LHCN-M2 (cell line): ENCODE measurements around the gene CIAPIN1. TPM values are rescaled to one million over a fixed set of nuclear protein-coding genes. Genes with fewer than 3 reads are reported as not detected.

ENCODE experiments used
- DNase-seq: peaks from one replicate; pipeline ENCODE4 v3.0.0-alpha.2; 2012; ENCODE audit warnings: low read depth
- total RNA-seq: library from RNA; depleted of rRNA; stranded (reverse); fragments of >200 nt; gene quantifications from 2 replicates; pipeline ENCODE4 v1.2.3, GENCODE V29; 2014; rRNA removed

Gene CIAPIN1
- total RNA-seq, 1 experiment from 2014 or later: 56.9 TPM

DNA sequence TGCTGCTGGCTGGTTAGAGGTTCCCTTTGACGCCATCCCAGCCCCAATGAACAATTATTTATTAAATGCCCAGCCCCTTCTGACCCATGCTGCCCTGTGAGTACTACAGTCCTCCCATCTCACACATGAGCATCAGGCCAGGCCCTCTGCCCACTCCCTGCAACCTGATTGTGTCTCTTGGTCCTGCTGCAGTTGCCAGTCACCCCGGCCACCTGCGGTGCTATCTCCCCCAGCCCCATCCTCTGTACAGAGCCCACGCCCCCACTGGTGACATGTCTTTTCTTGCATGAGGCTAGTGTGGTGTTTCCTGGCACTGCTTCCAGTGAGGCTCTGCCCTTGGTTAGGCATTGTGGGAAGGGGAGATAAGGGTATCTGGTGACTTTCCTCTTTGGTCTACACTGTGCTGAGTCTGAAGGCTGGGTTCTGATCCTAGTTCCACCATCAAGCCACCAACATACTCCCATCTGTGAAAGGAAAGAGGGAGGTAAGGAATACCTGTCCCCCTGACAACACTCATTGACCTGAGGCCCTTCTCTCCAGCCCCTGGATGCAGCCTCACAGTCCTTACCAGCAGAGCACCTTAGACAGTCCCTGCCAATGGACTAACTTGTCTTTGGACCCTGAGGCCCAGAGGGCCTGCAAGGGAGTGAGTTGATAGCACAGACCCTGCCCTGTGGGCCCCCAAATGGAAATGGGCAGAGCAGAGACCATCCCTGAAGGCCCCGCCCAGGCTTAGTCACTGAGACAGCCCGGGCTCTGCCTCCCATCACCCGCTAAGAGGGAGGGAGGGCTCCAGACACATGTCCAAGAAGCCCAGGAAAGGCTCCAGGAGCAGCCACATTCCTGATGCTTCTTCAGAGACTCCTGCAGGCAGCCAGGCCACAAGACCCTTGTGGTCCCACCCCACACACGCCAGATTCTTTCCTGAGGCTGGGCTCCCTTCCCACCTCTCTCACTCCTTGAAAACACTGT lies 63.6 kb downstream of the CIAPIN1 start:
- no peak for DNase-seq

DNA sequence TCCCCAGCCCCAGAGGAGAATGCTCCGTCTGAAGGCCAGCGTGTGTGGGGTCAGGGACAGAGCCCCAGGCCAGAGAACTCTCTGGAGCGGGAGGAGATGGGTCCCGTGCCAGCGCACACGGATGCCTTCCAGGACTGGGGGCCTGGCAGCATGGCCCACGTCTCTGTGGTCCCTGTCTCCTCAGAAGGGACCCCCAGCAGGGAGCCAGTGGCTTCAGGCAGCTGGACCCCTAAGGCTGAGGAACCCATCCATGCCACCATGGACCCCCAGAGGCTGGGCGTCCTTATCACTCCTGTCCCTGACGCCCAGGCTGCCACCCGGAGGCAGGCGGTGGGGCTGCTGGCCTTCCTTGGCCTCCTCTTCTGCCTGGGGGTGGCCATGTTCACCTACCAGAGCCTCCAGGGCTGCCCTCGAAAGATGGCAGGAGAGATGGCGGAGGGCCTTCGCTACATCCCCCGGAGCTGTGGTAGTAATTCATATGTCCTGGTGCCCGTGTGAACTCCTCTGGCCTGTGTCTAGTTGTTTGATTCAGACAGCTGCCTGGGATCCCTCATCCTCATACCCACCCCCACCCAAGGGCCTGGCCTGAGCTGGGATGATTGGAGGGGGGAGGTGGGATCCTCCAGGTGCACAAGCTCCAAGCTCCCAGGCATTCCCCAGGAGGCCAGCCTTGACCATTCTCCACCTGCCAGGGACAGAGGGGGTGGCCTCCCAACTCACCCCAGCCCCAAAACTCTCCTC lies 64.5 kb downstream of the CIAPIN1 start:
- no peak for DNase-seq

DNA sequence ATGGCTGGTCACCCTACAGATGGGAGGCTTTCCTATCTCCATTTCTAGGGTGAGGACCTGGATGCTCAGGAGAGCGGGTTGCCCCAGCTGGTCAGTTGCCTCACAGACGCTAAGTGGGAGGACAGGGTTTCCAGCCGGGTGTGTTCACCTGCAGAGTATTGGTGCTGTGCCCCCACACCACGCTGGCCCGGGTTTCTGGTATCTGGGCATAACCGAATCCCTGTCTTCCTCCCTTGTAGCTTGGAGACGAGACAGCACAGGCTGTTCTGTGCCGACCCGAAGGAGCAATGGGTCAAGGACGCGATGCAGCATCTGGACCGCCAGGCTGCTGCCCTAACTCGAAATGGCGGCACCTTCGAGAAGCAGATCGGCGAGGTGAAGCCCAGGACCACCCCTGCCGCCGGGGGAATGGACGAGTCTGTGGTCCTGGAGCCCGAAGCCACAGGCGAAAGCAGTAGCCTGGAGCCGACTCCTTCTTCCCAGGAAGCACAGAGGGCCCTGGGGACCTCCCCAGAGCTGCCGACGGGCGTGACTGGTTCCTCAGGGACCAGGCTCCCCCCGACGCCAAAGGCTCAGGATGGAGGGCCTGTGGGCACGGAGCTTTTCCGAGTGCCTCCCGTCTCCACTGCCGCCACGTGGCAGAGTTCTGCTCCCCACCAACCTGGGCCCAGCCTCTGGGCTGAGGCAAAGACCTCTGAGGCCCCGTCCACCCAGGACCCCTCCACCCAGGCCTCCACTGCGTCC lies 65.2 kb downstream of the CIAPIN1 start:
- DNase-seq: no peak

DNA sequence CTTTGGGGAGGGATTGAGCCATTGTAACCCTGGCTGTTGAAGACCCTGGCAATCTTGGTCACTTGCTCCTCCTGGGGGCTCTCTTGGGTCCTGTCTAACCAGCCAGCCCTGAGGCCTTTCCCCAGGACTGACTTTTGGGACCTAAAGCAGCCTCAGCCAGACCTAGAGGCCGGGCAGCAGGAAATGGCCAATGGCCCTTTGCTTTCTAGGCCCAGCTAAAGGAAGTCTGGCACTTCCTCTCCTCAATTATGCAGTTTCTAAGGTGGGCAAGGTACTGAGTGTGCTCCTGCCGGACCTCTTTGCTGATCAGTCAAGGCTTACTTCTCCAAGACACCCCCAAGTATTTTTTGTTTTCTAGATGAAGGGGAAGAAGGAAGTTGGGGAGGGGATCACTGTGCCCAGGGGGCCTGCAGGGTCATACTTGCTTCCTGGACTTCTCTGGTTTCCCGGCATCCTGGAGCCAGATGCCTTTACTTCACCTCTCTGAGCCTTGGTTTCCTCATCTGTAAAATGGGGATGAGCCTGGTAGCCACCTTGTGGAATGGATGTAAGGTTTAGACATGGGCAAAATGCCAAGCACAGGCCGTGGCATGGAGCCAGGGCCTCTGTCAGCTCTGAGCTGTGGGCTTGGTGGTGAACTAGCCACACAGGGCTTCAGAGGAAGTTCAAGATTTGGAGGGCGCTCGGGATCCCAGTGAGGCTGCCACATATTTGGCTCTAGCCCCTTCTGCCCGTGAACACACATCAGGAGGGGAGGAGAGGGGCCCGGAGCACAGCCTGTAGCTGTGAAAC lies 66.3 kb downstream of the CIAPIN1 start:
- peak; percentile 9 for DNase-seq

DNA sequence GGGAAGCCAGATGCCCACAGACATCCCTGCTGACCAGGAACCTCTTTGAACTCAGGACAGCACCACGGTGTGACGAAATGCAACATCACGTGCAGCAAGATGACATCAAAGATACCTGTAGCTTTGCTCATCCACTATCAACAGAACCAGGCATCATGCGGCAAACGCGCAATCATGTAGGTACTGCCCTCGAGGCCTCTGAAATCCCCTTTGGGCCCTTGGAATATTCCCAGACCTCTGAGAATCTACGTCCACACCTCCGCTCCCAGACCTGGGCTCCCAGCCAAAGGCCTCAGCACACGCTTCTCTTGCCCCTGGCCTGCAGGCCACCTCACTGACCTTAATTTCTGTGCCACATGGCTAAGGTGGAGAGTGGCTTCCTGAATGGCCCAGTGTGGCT lies 67.6 kb downstream of the CIAPIN1 start:
- no peak for DNase-seq

Other genes starting within 250 kb of the CIAPIN1 start
- gene ARL2BP, start 202.1 kb downstream of the CIAPIN1 start, total RNA-seq: 73.9 and 76.1 TPM in 2 replicates
- gene PLLP, start 162.7 kb downstream of the CIAPIN1 start, total RNA-seq: not detected in 2 replicates
- gene CCL22, start 88.6 kb downstream of the CIAPIN1 start, total RNA-seq: not detected in 2 replicates
- not detected in 2 replicates for gene CX3CL1, start 74.9 kb downstream of the CIAPIN1 start, total RNA-seq
- gene CCL17, start 42.6 kb downstream of the CIAPIN1 start, total RNA-seq: not detected in 2 replicates
- gene COQ9, start 94 bp upstream of the CIAPIN1 start, total RNA-seq: 47.1 and 51.1 TPM in 2 replicates
- 111 and 164 TPM in 2 replicates for gene POLR2C, start 15.3 kb upstream of the CIAPIN1 start, total RNA-seq
- gene DOK4, start 39.1 kb upstream of the CIAPIN1 start, total RNA-seq: 36.5 and 36.6 TPM in 2 replicates
- gene CCDC102A, start 89.2 kb upstream of the CIAPIN1 start, total RNA-seq: 7.7 and 9.9 TPM in 2 replicates
- gene ADGRG5, start 95.3 kb upstream of the CIAPIN1 start, total RNA-seq: not detected in 2 replicates
- gene ADGRG1, start 181.2 kb upstream of the CIAPIN1 start, total RNA-seq: 1.3 and 5.5 TPM in 2 replicates
- gene ADGRG3, start 220.9 kb upstream of the CIAPIN1 start, total RNA-seq: not detected in 2 replicates
- not detected in 2 replicates for gene DRC7, start 247.4 kb upstream of the CIAPIN1 start, total RNA-seq